Aorta (tissue), 5 donors: ENCODE data around the gene SPC24. TPM values are rescaled to one million over a fixed set of nuclear protein-coding genes. Genes with fewer than 3 reads are reported as not detected.
A peak's percentile ranks its signal among the peaks of the same experiment; 100 is the strongest.

Source experiments
- ATAC-seq: fragments of 200-7000 bp; cut with Tn5 transposase; one replicate; pipeline ENCODE4 v1.9.1; 2022; ENCODE audit warnings: moderate library complexity; ENCODE audit not compliant: low FRiP score
- DNase-seq, 2 donors: peaks; one replicate each; pipeline ENCODE4 v3.0.0-alpha.2; 2020
- H3K27ac ChIP-seq, 2 donors: one replicate each; pipeline ENCODE4 v1.5.1; 2013; ENCODE audit warnings: low read length in 2 of 2, mild to moderate bottlenecking in 2 of 2, moderate library complexity in 2 of 2, control low read depth in 1 of 2, inconsistent platforms in 1 of 2, low read depth in 1 of 2
- H3K27me3 ChIP-seq, 2 donors: one replicate each; pipeline ENCODE4 v1.6.1; 2013; ENCODE audit warnings: control low read depth in 1 of 2, low read length in 1 of 2, mild to moderate bottlenecking in 1 of 2, moderate library complexity in 1 of 2; ENCODE audit not compliant: insufficient read depth in 2 of 2, control insufficient read depth in 1 of 2
- H3K36me3 ChIP-seq, 2 donors: one replicate each; pipeline ENCODE4 v1.6.1; 2013; ENCODE audit warnings: control low read depth in 1 of 2, low read length in 1 of 2, mild to moderate bottlenecking in 1 of 2; ENCODE audit not compliant: insufficient read depth in 2 of 2, control insufficient read depth in 1 of 2
- H3K4me1 ChIP-seq, 2 donors: one replicate each; pipeline ENCODE4 v1.6.1; 2013; ENCODE audit warnings: low read length in 2 of 2, control low read depth in 1 of 2, mild to moderate bottlenecking in 1 of 2, moderate library complexity in 1 of 2; ENCODE audit not compliant: insufficient read depth in 2 of 2, control insufficient read depth in 1 of 2
- H3K4me3 ChIP-seq, 2 donors: one replicate each; pipeline ENCODE4 v1.5.1; 2013; ENCODE audit warnings: low read length in 2 of 2, control low read depth in 1 of 2, mild to moderate bottlenecking in 1 of 2
- H3K9me3 ChIP-seq: one replicate; pipeline ENCODE4 v1.6.1; 2013; ENCODE audit warnings: mild to moderate bottlenecking, low read length; ENCODE audit not compliant: control insufficient read depth
- WGBS, 2 donors: extraction: QIAGEN DNeasy Blood & Tissue Kit; methylation state at CpG; one replicate each; pipeline ENCODE4 v1.1.7; 2013; 5-methylcytosine and 5-hydroxymethylcytosine counted together
- intact Hi-C, 2 donors: fragments of 100-400 bp; cut with DNase I; formaldehyde crosslinking; loops; one replicate each; pipeline versions ENCODE4 v1.14.2 to v1.15.0; 2022
- long read RNA-seq, 2 donors: library from polyadenylated mRNA; unstranded; transcript quantifications; one replicate each; pipeline ENCODE4 v2.0.0, GENCODE V29; 2020 to 2021
- polyA plus RNA-seq, 2 donors: library from polyadenylated mRNA; stranded (reverse); fragments of 200-250 nt; gene quantifications; one replicate each; pipeline ENCODE4 v1.2.3, GENCODE V29; 2013
- total RNA-seq, 2 donors: library from RNA; stranded (reverse); fragmentation: NEBNext Ultra II Directional; extraction: Animal tissue kit (Norgen Biotek cat#: 25700); gene quantifications; one replicate each; pipeline ENCODE4 v1.2.1, GENCODE V29; 2021
- donor health status: healthy with polysubstance abuse.
- donor health status: Bipolar disorder and iron deficiency.
- donor health status: DM: no; HTN: no; CAD: no.
- donor health status: DM: no; HTN: no; CAD: no.
- donor health status: DM: yes; HTN: yes; CAD: no.

SPC24 gene, protein sequence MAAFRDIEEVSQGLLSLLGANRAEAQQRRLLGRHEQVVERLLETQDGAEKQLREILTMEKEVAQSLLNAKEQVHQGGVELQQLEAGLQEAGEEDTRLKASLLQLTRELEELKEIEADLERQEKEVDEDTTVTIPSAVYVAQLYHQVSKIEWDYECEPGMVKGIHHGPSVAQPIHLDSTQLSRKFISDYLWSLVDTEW
- total RNA-seq, result 1 to 10 TPM; 1.1 to 2.9 TPM
- 1 to 10 TPM in 1 of 2 donors, under 1 TPM in 1; 0.43 to 1.0 TPM for polyA plus RNA-seq
- long read RNA-seq, donor 1, partial matches to known transcripts, result 0 of 4 reads
- long read RNA-seq, donor 1, other reads (novel, unspliced or antisense), result 3 of 4 reads
- long read RNA-seq, donor 2, result 0 reads

DNA sequence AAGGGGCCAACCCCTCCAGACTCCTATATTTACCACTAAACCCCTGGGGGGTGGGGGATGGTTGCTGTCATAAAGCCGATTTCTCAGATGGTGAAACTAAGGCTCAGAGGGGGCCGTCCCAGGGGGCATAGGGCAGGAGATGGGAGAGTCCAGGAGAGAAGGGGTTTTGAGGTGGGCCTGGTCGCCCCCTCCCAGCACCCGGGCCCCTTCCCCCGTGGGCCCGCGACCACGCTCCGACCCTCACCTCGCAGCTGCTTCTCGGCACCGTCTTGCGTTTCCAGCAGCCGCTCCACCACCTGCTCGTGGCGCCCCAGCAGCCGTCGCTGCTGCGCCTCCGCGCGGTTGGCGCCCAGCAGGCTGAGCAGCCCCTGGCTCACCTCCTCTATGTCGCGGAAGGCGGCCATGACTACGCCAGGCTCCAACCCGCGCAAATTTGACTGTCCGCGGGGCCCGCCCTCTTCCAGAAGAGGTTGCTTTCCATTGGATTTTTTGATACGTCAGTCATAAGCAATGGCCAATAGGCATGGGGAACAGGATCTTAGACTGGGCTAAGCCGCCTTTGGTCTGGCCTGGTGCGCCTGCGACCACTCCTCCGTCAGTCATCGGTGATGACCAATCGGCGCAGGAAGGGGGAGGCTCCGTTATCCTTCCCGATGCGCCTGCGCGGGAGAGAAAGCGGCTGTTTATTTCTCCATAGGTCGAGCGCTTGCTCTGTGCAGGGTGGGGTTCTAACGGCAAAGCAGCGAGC is at the start of gene SPC24:
Gene SPC24 (minus strand): TSS at position 410 of the 748 bp plus-strand sequence. CDS start 6 bp downstream, at position 404.
- DNase-seq (peak; percentile 96 to 97), ATAC-seq (peak; percentile 90)
- Histone ChIP-seq H3K9me3 (no peaks in the 10 kb centered on the region), H3K27me3 (no peaks in the 10 kb centered on the region), H3K4me3 (no peak within 1 kb of the TSS), H3K27ac (peak within 1 kb of the TSS in 1 of 2 donors; percentile 39), H3K36me3 (no peaks in the 10 kb centered on the region), H3K4me1 (no peaks in the 10 kb centered on the region)
- intact Hi-C loops, result no loop called here
- WGBS, 2 donors, result 1% methylated on average over 45 to 50 of the region's 50 CpGs

DNA sequence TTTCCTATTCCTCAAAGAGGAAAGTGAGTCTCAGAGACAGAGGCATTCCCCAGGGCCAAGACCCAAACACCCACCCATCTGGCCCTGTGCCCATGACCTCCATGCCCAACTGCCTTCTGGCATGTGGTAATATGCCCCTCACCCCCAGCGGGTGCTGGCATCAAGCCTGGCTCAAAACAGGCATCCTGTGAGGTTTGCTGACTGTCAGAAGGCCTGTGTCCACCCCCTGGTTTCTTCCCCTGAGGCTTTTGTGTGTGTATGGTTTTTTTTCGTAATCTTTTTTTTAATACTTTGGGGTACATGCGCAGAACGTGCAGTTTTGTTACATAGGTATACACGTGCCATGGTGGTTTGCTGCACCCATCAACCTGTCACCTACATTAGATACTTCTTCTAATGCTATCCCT is 49.4 kb upstream of the SPC24 start:
- ATAC-seq, result no peak
- peak; percentile 81 to 83 for DNase-seq
- 9 to 10% methylated on average over 5 of the region's 5 CpGs for WGBS, 2 donors
- H3K4me3 ChIP-seq, result no peak overlapping the region
- H3K36me3 ChIP-seq, result no peaks in the 10 kb centered on the region
- no peaks in the 10 kb centered on the region for H3K27me3 ChIP-seq
- no peaks in the 10 kb centered on the region for H3K9me3 ChIP-seq
- peak overlapping the region in 1 of 2 donors; percentile 49 for H3K27ac ChIP-seq
- no peaks in the 10 kb centered on the region for H3K4me1 ChIP-seq
- intact Hi-C loops, result loop anchor here (2.0 to 5.0 kb wide), 2 partner anchors 173 to 174 kb away; no protein-coding TSS in a partner anchor

DNA sequence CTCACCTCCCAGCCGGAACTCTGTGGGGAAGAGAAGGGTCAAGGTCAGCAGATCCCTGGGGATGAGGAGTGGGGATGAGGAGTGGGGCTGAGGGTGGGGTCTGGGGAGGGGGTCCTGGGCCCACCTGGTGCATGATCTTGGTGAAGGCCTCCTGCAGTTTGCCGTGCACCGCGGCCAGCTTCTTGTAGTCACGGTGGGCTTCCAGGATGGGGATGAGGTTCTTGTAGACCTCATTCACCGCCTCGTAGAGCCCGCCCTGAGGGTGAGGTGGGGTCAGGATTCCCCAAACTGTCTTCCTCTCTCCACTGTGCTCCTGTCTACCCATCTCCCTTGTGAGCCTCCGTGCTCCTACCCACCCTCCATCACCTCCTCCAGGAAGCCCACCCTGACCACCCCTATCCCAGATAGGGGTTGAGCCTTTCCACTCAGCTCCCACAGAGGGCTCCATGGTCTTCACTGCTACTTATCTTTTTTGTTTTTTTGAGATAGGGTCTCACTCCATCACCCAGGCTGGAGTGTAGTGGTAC is 48.6 kb upstream of the SPC24 start:
- H3K27ac ChIP-seq, result peak overlapping the region in 1 of 2 donors; percentile 29
- 52 to 53% methylated on average over 9 of the region's 9 CpGs for WGBS, 2 donors
- no peak overlapping the region for H3K4me3 ChIP-seq

DNA sequence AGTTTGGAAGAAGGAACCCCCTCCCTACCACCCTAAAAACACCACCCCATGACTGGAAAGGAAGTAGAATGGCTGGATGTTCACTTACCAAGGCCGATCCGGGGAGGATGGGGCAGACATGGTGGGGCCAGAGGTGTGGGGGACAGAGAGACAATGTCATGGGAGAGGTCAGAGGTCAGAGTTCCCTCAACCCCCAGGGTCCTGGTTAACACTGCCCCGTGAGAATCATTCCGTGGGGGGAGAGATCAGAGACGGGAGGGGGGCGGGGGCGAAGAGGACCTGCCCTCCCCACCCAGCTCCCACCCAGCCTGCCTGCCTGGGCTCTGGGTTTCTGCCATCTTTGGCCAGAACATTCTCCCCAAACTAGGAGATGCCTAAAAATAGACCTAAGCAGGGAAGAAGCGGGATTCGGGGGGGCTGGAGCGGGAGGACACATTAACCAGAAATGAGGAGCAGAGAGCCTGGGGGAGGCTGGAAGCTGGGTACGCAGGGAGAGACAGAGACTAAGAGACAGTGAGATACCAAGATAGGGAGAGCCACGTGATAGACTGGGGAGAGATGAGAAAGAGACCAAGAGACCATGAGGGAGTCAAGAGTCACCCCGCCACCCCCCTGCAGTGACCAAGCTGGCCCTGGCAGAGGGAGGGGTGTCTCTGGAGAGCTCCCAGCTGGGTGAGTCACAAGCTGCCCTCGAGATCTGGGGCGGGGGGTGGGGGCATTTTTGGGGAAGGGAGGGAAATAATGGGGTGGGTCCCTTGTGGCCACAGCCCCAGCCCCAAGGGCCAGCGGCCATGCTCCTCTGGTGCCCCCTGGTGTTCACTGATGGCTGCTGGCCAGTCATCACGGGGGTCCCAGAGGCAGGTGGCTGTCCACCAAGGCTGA is 47.9 kb upstream of the SPC24 start:
- no peaks in the 10 kb centered on the region for H3K4me1 ChIP-seq
- intact Hi-C loops, result loop anchor here (2.0 to 5.0 kb wide), 5 partner anchors 37 to 173 kb away; no protein-coding TSS in a partner anchor

More for the DNA sequence above, 48.6 kb upstream of the SPC24 start:
- no peak for DNase-seq
- Histone ChIP-seq H3K4me1 (no peaks in the 10 kb centered on the region), H3K27me3 (no peaks in the 10 kb centered on the region), H3K9me3 (no peaks in the 10 kb centered on the region), H3K36me3 (no peaks in the 10 kb centered on the region)
- ATAC-seq, result peak; percentile 0
- intact Hi-C loops, result loop anchor here (2.0 to 5.0 kb wide), 2 partner anchors 172 to 173 kb away; no protein-coding TSS in a partner anchor

DNA sequence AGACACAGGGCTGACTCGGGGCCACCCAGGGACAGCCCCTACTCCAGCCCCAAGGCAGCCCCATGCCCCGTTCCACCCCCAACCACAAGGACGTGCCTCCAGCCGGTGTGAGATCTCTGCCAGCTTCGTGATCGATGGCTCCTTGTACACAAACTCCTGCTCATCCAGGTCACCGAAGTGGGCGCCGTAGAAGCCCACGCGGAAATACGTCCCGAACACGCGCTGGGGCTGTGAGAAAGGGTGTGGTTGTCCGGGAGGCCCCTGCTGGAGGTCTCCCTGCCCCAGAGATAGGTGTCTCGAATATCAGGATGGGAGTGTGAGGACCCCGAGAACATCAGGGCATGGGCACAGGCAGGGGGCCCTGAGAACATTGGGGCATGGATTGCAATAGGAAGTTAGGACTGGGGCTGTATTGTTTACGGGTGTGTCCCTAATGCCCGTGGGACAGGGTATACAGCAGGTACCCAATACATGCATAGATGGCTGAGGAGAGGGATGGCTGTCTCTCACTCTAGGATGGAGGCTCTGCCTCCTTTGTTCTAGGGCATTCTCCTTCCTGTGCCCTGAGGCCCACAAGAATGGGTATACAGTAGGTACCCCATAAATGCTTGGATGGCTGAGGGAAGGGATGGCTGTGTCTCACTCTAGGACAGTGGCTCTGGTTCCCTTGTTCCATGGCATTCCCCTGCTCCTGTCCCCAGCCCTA is 47.1 kb upstream of the SPC24 start:
- intact Hi-C loops, result loop anchor here (2.0 to 5.0 kb wide), 4 partner anchors 36 to 170 kb away; no protein-coding TSS in a partner anchor

More for the DNA sequence above, 47.9 kb upstream of the SPC24 start:
- Histone ChIP-seq H3K4me3 (no peak overlapping the region), H3K27ac (peak overlapping the region; percentile 71 to 83), H3K9me3 (no peaks in the 10 kb centered on the region), H3K36me3 (no peaks in the 10 kb centered on the region), H3K27me3 (no peaks in the 10 kb centered on the region)
- 4 to 8% methylated on average over 17 of the region's 17 CpGs for WGBS, 2 donors
- ATAC-seq, result peak; percentile 83
- DNase-seq, result peak; percentile 91 to 94

DNA sequence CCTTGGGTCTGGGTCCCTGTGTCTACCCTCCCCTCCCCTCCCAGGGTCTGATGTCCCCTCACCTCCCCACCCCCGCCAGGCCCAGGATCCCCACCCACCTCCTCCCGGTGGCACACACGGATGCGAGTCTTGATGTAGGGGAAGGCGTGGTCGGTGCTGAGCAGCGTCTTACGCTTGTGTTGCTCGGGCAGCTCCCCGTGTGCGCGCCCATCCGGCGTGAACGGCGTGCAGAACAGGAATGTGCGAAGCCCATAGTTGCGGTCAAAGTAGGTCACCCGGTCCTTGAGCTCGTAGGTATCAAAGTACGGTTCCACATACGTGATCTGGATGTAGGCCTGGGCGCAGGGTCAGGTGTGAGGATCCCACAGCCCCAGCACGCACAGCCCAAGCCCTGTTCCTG is 46.2 kb upstream of the SPC24 start:
- no peak overlapping the region for H3K4me3 ChIP-seq
- intact Hi-C loops, result loop anchor here (2.0 to 5.0 kb wide), 4 partner anchors 35 to 169 kb away; no protein-coding TSS in a partner anchor
- H3K27me3 ChIP-seq, result no peaks in the 10 kb centered on the region
- WGBS, 2 donors, result 92% methylated on average over 24 of the region's 24 CpGs
- no peaks in the 10 kb centered on the region for H3K36me3 ChIP-seq
- H3K9me3 ChIP-seq, result no peaks in the 10 kb centered on the region
- no peaks in the 10 kb centered on the region for H3K4me1 ChIP-seq
- no peak for ATAC-seq
- H3K27ac ChIP-seq, result no peak overlapping the region
- DNase-seq, result no peak

More for the DNA sequence above, 47.1 kb upstream of the SPC24 start:
- H3K4me1 ChIP-seq, result no peaks in the 10 kb centered on the region
- no peaks in the 10 kb centered on the region for H3K36me3 ChIP-seq
- peak overlapping the region; percentile 71 to 83 for H3K27ac ChIP-seq
- no peak for DNase-seq
- no peak overlapping the region for H3K4me3 ChIP-seq
- H3K27me3 ChIP-seq, result no peaks in the 10 kb centered on the region
- H3K9me3 ChIP-seq, result no peaks in the 10 kb centered on the region
- peak; percentile 1 for ATAC-seq
- WGBS, 2 donors, result 64 to 67% methylated on average over 20 of the region's 20 CpGs

DNA sequence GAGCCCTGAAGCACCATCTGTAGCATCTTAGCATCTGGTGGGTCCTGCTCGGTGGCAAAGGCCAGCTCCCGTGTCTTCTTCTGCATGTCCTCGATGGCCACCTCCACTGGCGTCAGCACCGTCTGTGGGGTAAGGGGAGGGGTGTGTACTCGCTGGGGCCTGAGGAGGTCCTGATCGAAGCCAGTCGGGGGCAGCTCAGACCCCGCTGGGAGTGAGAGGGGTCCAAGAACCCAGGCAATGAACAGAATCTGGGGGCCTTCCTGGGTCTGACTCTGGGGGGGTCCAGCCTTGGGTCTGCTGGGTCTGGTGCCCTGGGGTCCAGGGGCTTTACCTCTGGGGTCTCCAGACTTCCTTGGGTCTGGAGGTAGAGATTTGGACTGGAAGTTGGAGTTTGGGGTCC is 45.3 kb upstream of the SPC24 start:
- Histone ChIP-seq H3K36me3 (no peaks in the 10 kb centered on the region), H3K9me3 (no peaks in the 10 kb centered on the region), H3K4me1 (no peaks in the 10 kb centered on the region), H3K27ac (no peak overlapping the region), H3K4me3 (no peak overlapping the region), H3K27me3 (no peaks in the 10 kb centered on the region)
- WGBS, 2 donors, result 81 to 82% methylated on average over 9 of the region's 9 CpGs
- DNase-seq (no peak), ATAC-seq (no peak)
- intact Hi-C loops, result loop anchor here in 1 of 2 donors (5.0 kb wide), 1 partner anchor 169 kb away; no protein-coding TSS in a partner anchor
